Measurements from ENCODE around the gene AGAP1. TPM values are rescaled to one million over a fixed set of nuclear protein-coding genes. Genes with fewer than 3 reads are reported as not detected.

Gene AGAP1
- total RNA-seq, 2 experiments from 2014 or later: 2.2 TPM

DNA sequence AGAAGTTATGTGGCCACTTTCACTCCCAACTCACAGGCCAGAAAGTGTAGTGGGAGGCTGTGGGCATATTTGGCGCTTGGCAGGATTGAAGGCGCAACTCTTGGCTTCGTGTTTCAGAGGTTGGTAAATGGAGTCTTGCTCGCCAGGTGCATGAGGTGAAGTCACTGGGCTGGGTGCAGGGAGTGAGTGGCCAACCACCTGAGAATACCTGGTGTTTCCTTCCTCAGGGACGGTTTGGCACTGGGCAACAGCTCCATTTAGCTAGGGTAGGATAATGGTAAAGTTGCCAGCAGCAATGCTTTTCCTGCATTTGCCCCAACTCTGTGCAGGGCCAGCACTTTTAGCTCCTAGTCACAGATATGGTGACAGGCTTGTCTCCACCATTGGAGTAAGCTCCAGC lies 115.9 kb downstream of the AGAP1 start:
- no peaks in the 10 kb centered on the region for H3K9me3 Mint-ChIP-seq (ENCODE audit: low read depth)
- no peak overlapping the region for H3K4me3 Mint-ChIP-seq
- no peaks in the 10 kb centered on the region for H3K36me3 Mint-ChIP-seq (ENCODE audit: low read depth)
- no peak for ATAC-seq
- H3K27ac Mint-ChIP-seq: no peak overlapping the region
- peaks cover 12% of the 10 kb centered on the region for H3K27me3 Mint-ChIP-seq
- ChIA-PET CTCF (no interaction called here), POLR2A (no interaction called here)
- intact Hi-C loops (cut with DNase I, micrococcal nuclease): no loop called here
- no peaks in the 10 kb centered on the region for H3K4me1 Mint-ChIP-seq
- no peak for DNase-seq

DNA sequence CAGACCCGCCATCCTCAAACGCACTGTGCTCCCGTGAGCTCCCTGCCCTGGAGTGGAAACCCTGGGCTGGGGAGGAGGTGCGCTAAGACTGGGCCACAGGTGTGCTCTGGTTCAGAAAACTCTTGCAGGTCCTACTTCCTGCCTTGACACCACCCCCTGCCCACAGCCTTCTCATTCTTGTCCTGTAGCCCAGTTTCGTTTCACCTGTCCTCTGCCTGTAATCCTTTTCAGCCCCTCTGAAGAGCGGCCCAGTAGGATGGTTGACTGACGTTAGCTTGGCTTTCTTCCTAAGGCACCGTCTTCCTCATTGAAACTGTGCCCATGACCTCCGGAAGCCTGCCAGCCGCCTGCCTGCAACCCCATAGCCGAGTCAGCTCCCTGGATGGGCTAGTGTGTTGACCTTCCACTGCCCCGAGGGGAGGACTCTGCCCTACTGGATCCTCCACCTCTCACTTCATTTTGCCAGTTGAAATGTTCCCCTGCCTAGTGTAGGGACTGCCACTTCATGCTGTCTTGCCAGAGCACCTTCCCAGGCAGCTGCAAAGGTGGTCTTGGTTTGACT lies 116.9 kb downstream of the AGAP1 start:
- H3K4me3 Mint-ChIP-seq: no peak overlapping the region
- DNase-seq: no peak
- H3K36me3 Mint-ChIP-seq (ENCODE audit: low read depth): no peaks in the 10 kb centered on the region
- intact Hi-C loops (cut with DNase I, micrococcal nuclease): no loop called here
- H3K27ac Mint-ChIP-seq: no peak overlapping the region
- peaks cover 7% of the 10 kb centered on the region for H3K27me3 Mint-ChIP-seq
- no peaks in the 10 kb centered on the region for H3K9me3 Mint-ChIP-seq (ENCODE audit: low read depth)
- ChIA-PET CTCF (interaction anchor here (0.5 to 0.6 kb wide), 3 partner anchors 107 to 985 kb away, joined by 3 read pairs; no protein-coding TSS in a partner anchor), POLR2A (no interaction called here)
- ATAC-seq: no peak
- H3K4me1 Mint-ChIP-seq: no peaks in the 10 kb centered on the region

DNA sequence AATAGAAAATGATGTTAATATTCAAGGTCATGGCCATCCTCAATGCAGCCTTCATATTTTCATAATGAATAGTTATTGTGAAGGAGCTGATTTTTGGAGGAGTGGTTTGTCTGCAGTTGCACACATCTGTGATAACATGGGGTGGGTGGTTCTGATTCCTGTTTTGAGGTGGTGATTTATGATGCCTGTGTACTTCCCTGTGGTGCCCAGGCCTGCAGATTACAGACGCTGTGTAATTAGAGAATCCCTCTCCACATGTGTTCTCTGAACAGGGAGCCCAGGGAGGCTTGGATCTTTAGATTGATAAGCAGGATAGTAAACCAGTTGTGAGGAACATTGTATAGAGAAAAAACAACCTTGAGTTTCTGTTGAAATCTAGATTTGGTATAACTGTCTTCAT lies 117.5 kb downstream of the AGAP1 start:
- Mint-ChIP-seq H3K36me3 (ENCODE audit: low read depth) (no peaks in the 10 kb centered on the region), H3K4me3 (no peak overlapping the region), H3K27ac (no peak overlapping the region), H3K4me1 (no peaks in the 10 kb centered on the region), H3K9me3 (ENCODE audit: low read depth) (no peaks in the 10 kb centered on the region), H3K27me3 (peaks cover 7% of the 10 kb centered on the region)
- ATAC-seq (no peak), DNase-seq (no peak)
- intact Hi-C loops (cut with DNase I, micrococcal nuclease): no loop called here
- ChIA-PET CTCF (no interaction called here), POLR2A (no interaction called here)

DNA sequence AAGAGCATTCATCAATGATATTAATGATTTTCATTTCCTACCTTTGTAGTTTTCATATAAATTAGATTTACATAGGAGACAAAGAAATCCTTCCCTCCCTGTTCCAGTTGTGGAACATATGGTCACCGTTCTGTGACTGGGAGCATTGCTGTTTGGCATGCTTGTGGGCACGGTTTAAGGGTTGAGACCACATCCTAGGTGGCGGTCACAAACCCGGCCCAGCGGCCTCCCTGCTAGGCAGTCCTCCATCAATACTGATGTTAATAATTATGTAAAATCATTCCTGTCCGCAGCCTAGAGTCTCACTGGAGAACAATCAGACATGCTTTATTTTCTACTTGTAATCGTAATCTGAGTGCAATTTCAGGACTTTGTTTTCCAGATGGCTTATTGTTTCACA lies 117.9 kb downstream of the AGAP1 start:
- no peak for DNase-seq
- CTCF ChIA-PET: no interaction called here
- H3K4me3 Mint-ChIP-seq: no peak overlapping the region

DNA sequence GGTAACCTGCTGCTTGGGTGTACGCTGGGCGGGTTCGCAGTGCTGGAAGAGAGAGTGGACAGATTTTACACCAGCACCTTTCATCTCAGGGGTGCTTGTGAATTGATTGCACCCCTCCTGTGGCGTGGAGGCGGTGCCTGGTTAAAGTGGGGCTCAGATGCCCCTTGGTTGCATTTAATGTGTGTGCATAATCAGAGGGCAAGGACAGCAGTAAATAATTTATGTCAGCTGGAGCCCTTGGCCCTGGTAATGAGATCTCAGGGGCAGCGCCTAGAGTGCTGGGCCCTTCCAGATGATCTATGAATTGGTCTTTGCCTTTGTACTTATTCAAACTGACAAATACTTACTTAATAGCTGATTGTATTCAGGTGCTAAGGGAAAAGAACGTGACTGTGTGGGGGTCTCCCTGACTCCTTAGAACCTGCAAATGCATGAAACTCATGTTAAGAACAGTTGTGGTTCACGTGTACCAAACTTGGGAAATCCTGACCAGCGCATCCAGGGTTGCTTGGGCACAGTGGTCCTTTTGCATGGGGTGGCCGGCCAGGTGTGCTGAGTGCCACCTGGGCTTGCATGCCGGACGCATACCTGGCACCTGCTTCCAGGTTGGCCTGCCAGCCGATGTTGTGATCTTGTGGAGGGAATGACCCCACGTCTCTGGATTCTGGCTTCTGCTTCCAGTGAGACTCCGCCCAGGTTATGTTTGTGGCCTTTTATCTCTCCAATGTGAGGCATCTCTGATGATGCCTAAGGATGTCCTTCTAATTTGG lies 118.5 kb downstream of the AGAP1 start:
- ChIA-PET POLR2A (no interaction called here), CTCF (no interaction called here)
- intact Hi-C loops (cut with DNase I, micrococcal nuclease): no loop called here
- Mint-ChIP-seq H3K4me3 (no peak overlapping the region), H3K36me3 (ENCODE audit: low read depth) (no peaks in the 10 kb centered on the region), H3K9me3 (ENCODE audit: low read depth) (no peaks in the 10 kb centered on the region), H3K4me1 (no peaks in the 10 kb centered on the region), H3K27me3 (peaks cover 7% of the 10 kb centered on the region), H3K27ac (no peak overlapping the region)
- no peak for ATAC-seq
- no peak for DNase-seq

More for the DNA sequence above, 117.9 kb downstream of the AGAP1 start:
- intact Hi-C loops (cut with DNase I, micrococcal nuclease): no loop called here
- no peak for ATAC-seq
- POLR2A ChIA-PET: no interaction called here
- Mint-ChIP-seq H3K27me3 (peaks cover 7% of the 10 kb centered on the region), H3K4me1 (no peaks in the 10 kb centered on the region), H3K36me3 (ENCODE audit: low read depth) (no peaks in the 10 kb centered on the region), H3K9me3 (ENCODE audit: low read depth) (no peaks in the 10 kb centered on the region), H3K27ac (no peak overlapping the region)

DNA sequence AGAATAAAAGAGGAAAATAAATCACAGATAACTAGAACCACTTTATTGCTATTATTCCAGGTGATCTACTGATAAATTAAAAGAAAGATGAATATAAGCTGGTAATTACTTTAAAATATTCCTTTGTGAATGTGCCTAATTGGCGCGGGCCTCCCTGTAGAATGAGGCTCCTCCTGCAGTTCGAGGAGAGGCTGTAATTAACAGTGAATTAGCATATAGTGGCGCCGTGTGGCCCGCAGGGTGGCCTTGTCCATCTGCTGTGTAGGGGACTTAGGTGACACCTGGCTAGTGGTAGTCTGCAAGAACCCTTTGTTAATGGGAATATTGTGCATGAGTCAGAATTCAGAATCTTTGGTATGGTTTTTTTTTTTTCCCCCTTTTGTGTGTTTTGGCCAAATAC lies 119.8 kb downstream of the AGAP1 start:
- DNase-seq (no peak), ATAC-seq (no peak)
- H3K9me3 Mint-ChIP-seq (ENCODE audit: low read depth): no peaks in the 10 kb centered on the region
- no peak overlapping the region for H3K4me3 Mint-ChIP-seq
- intact Hi-C loops (cut with DNase I, micrococcal nuclease): no loop called here
- ChIA-PET POLR2A (no interaction called here), CTCF (interaction anchor here (1.3 kb wide), 1 partner anchor 152 kb away, joined by 3 read pairs; no protein-coding TSS in a partner anchor)
- H3K4me1 Mint-ChIP-seq: no peaks in the 10 kb centered on the region
- H3K36me3 Mint-ChIP-seq (ENCODE audit: low read depth): no peaks in the 10 kb centered on the region
- H3K27me3 Mint-ChIP-seq: peaks cover 4% of the 10 kb centered on the region
- no peak overlapping the region for H3K27ac Mint-ChIP-seq

DNA sequence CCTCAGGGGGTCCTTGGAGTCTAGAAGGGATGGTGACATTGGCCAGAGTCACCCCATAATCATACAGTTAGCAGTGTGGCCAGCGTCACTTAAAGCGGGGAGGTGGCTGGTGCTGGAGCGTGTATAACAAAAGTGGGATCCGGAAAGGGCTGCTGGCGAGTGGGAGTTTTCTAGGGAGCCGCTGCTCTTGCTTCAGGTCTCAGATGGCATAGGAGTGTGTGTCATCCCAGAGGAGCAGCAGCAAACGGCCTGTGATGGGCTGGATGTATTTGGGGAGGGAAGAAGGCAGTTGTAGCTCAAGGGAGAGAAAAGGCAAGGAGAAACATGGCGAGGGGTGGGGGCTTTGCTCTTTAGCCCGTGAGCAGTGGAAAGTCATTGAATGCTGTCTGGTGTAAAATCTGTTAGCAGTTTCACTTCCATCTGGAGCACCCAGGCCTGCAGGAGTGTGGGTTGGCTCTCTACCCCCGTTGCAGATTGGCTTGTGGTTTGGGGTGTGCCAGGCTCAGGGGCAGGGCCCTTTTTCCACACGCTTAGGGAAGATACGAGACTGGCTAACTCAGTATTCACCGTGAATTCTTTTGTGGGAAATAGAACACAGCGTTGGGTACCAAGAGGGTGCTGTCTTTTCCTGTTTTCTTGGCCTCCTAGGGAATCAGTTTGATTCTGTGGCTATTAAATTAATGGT lies 120.5 kb downstream of the AGAP1 start:
- no peaks in the 10 kb centered on the region for H3K36me3 Mint-ChIP-seq (ENCODE audit: low read depth)

DNA sequence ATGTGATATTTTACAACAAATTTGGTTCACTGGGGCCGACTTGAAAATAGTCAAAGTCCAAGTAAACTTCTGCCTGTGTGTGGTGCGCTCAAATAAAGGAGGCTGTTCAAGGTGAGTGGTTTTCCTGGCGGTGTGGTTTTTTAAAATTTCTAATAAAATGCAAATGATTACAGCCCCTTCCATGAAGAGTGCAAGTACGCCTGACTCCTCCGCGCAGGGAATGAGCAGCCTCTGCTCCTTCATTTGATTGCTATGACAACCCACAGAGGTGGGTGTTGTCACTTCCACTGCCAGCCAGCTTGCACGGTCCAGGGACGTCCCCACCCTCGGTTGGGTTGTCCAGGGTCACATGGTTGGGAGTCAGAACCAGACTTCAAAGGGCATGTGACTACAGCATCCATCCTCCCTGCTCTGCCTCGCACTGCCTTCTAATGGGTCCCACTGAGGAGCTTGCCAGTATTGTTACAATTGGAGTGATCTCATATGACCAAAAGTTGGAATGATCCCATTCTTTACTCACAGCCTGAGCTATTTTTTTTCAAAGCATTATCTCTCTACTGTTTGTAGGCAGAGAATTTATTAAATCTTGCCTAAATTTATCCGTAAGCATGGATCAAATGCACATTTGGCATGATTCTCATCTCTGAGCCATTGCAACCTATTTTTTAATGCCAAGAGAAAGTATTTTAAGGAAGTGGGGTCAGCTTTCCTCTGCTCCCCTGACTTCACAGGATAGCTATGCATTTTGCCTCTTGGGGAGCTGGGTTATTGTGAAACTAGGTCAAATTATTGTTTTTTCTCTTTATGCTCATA lies 121.3 kb downstream of the AGAP1 start:
- CTCF ChIA-PET: interaction anchor here (0.7 kb wide), 1 partner anchor 42 kb away, joined by 3 read pairs; no protein-coding TSS in a partner anchor
- DNase-seq (no peak), ATAC-seq (no peak)
- Mint-ChIP-seq H3K36me3 (ENCODE audit: low read depth) (no peaks in the 10 kb centered on the region), H3K27me3 (peaks cover 6% of the 10 kb centered on the region), H3K9me3 (ENCODE audit: low read depth) (no peaks in the 10 kb centered on the region), H3K27ac (no peak overlapping the region), H3K4me1 (no peaks in the 10 kb centered on the region), H3K4me3 (no peak overlapping the region)
- intact Hi-C loops (cut with DNase I, micrococcal nuclease): no loop called here
- POLR2A ChIA-PET: no interaction called here

More for the DNA sequence above, 120.5 kb downstream of the AGAP1 start:
- Mint-ChIP-seq H3K27ac (no peak overlapping the region), H3K4me1 (no peaks in the 10 kb centered on the region), H3K4me3 (no peak overlapping the region), H3K9me3 (ENCODE audit: low read depth) (no peaks in the 10 kb centered on the region), H3K27me3 (peaks cover 6% of the 10 kb centered on the region)
- ChIA-PET CTCF (interaction anchor here (0.7 to 1.3 kb wide), 2 partner anchors 42 to 152 kb away, joined by 3 read pairs; no protein-coding TSS in a partner anchor), POLR2A (no interaction called here)
- no peak for ATAC-seq
- no peak for DNase-seq
- intact Hi-C loops (cut with DNase I, micrococcal nuclease): no loop called here

DNA sequence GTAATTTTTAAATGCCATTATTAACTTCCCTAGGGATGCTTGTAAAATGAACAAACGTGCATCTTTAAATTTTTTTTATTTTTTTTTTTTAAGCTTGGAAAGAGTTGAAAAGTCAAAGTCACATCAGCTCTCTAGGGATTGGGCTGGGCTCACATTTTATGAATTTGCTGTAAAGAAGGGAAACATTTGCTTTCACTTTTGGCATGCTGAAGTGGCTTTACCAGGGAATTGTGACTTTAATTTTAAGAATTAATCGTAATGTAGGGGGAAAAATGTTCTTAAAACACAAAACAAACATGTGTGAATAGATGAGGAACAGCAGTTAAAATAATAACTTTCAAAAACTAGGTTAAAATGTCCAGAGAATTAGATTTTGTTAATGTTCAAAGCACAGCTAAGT lies 123.0 kb downstream of the AGAP1 start:
- intact Hi-C loops (cut with DNase I, micrococcal nuclease): no loop called here
- ChIA-PET CTCF (no interaction called here), POLR2A (no interaction called here)
- no peak overlapping the region for H3K4me3 Mint-ChIP-seq
- H3K36me3 Mint-ChIP-seq (ENCODE audit: low read depth): no peaks in the 10 kb centered on the region
- ATAC-seq (no peak), DNase-seq (no peak)
- no peaks in the 10 kb centered on the region for H3K4me1 Mint-ChIP-seq
- peaks cover 6% of the 10 kb centered on the region for H3K27me3 Mint-ChIP-seq
- H3K27ac Mint-ChIP-seq: no peak overlapping the region
- H3K9me3 Mint-ChIP-seq (ENCODE audit: low read depth): no peaks in the 10 kb centered on the region

DNA sequence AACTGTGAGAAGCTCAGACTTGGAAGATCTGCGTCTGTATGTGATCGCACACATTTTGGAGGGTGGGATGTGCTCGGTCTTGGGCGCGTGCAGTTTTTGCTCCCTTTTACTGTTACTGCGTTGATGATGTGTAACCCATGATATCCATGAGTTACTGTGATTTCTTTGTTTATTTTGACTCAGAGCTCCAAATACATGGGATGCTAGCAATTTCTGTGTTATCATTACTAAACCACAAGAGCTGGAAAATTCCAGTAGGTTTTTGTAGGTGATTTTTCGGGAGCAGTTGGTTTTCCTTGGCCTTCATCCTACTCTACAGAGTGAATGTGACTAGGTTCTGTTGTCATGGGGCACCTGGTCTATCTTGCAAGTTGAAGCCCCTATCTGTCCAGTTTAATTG lies 124.2 kb downstream of the AGAP1 start:
- Mint-ChIP-seq H3K27me3 (peaks cover 6% of the 10 kb centered on the region), H3K4me1 (no peaks in the 10 kb centered on the region), H3K4me3 (no peak overlapping the region), H3K36me3 (ENCODE audit: low read depth) (no peaks in the 10 kb centered on the region), H3K27ac (no peak overlapping the region), H3K9me3 (ENCODE audit: low read depth) (no peaks in the 10 kb centered on the region)
- ChIA-PET CTCF (interaction anchor here (0.6 kb wide), 3 partner anchors 37 to 241 kb away, joined by 3 read pairs; no protein-coding TSS in a partner anchor), POLR2A (no interaction called here)
- no peak for ATAC-seq
- intact Hi-C loops (cut with DNase I, micrococcal nuclease): no loop called here
- no peak for DNase-seq

DNA sequence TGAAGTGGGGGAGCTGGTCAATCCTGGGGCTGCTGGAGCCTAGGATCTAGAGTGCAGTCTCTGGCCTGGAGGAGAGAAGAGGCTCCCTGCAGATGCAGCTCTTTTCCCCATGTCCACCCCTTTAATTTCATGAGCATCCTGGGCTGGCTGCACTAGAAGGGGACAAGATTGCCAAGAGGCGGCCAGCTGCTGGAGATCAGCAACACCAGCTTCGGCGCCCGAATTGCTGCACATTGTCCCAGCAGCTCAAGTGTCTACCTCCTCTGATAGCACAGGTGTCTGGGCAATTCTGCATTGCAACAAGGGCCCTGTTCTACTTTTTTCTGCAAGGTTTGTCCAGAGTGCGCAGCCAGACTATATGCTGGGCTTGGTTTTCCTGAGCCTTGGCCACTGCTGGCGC lies 125.7 kb downstream of the AGAP1 start:
- H3K27ac Mint-ChIP-seq: no peak overlapping the region
- DNase-seq (no peak), ATAC-seq (no peak)
- H3K4me3 Mint-ChIP-seq: no peak overlapping the region
- POLR2A ChIA-PET: no interaction called here
- H3K36me3 Mint-ChIP-seq (ENCODE audit: low read depth): no peaks in the 10 kb centered on the region
- peaks cover 2% of the 10 kb centered on the region for H3K27me3 Mint-ChIP-seq
- intact Hi-C loops (cut with DNase I, micrococcal nuclease): no loop called here
- CTCF ChIA-PET: no interaction called here
- no peaks in the 10 kb centered on the region for H3K4me1 Mint-ChIP-seq
- H3K9me3 Mint-ChIP-seq (ENCODE audit: low read depth): no peaks in the 10 kb centered on the region
